NCI-H345 (cell line): ENCODE results near the gene MSN.
"Not testable (repeated sequence)": the region's sequence is repeated elsewhere in the genome, so short reads cannot be mapped to it uniquely, and the experiment has no call there.

Experiments
- DNase-seq: peaks from one replicate; lab custom pipeline; 2025; lab: John Stamatoyannopoulos, UW

MSN gene

DNA sequence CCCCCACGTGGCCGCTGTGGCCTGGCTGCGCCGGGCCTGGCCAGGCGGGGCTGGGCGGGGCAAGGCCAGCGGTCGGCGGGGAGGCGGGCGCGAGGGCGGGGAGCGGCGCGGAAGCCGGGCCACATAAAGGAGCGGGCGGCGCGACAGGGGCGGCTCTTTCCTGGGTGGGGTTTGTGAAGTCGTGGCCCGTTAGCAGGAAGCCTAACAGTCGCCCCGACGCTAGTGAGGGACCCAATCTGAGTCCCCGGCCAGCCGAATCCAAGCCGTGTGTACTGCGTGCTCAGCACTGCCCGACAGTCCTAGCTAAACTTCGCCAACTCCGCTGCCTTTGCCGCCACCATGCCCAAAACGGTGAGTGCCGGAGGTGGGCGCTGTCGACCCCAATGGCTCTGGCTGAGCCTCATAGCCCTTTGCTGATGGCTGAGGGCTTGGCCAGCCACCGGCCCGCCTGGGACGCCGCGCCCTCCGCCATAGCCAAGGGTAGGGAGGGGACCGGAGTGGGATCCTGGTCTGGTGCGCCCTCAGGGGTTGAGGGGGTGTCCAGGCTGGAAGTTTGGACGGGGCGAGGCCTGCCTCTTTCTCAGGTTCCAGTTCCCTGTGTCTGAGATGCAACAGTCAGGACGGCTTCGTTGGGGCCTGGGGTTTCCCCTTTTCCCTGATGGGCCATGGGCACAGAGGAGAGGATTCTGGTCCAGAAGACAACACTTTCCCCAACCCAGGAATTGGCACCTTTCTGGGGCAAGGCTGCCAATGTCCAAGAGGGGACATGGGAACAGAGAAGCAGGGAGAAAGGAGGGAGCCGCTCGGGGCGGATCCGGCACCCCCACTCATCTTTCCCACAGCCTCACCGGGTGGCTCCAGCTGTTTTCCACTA is at the start of gene MSN:
MSN (plus strand) TSS at position 152 of the 874 bp plus-strand sequence; CDS start at position 340, 188 bp downstream.
- no peak for DNase-seq

DNA sequence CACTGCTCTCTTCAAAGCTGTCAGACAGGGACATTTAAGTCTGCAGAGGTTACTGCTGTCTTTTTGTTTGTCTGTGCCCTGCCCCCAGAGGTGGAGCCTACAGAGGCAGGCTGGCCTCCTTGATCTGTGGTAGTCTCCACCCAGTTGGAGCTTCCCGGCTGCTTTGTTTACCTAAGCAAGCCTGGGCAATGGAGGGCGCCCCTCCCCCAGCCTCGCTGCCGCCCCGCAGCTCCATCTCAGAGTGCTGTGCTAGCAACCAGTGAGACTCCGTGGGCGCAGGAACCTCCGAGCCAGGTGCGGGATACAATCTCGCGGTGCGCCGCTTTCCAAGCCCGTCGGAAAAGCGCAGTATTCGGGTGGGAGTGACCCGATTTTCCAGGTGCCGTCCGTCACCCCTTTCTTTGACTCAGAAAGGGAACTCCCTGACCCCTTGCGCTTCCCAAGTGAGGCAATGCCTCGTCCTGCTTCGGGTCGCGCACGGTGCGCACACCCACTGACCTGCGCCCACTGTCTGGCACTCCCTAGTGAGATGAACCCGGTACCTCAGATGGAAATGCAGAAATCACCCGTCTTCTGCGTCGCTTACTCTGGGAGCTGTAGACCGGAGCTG is 47.3 kb upstream of the MSN start:
- not testable (repeated sequence) for DNase-seq

DNA sequence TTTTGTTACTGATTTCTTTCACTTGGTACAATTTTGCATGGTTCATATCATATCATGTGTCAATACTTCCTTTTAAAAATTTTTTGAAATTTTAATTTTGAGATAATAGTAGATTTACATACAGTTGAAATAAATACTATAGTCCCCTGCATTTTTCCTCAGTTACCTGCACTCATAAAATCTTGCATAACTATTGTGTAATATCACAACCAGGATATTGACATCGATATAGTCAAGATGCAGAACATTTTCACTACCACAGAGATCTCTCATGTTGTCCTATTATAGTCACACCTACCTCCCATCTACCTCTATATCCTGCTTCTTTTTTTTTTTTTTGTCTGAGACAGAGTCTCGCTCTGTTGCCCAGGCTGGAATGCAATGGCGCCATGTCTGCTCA is 36.7 kb upstream of the MSN start:
- DNase-seq: no peak

DNA sequence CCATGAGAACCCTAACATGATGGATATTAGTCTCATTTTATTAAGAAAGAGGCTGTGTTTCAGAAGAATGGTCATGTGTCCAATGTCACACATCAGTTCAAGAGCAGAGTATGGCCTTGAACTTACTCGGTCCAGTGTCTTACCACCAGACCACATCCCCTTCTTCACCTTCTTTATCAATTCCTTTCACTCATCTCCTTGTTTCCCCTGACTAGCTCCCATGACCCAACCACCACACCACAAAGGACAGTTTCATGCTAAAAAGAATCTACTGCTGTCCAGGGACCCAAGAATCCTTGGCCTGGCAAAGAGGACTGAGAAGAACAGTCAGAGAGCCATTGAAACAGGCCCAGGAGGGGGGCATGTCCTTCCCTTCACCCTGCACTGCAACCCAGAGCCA is 33.6 kb upstream of the MSN start:
- DNase-seq: no peak

DNA sequence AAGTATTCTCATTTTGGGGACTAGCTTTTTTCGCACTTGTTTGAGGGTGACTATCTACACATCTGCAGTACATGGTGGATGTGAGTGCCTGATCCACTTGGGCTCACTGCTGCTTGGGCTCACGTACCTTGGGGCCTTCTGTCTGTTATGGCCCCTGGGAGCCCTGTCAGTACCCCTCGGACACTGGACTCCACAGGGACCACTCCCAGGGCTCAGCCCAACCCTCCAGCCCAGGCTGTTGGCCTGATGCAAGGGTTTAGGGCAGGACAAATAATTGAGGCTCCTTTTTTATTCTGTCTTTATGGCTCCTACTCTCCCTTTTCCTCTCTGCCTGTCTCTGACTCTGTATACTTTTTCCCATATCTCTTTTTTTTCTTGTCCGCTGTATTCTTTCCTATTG is 32.7 kb upstream of the MSN start:
- DNase-seq: no peak

DNA sequence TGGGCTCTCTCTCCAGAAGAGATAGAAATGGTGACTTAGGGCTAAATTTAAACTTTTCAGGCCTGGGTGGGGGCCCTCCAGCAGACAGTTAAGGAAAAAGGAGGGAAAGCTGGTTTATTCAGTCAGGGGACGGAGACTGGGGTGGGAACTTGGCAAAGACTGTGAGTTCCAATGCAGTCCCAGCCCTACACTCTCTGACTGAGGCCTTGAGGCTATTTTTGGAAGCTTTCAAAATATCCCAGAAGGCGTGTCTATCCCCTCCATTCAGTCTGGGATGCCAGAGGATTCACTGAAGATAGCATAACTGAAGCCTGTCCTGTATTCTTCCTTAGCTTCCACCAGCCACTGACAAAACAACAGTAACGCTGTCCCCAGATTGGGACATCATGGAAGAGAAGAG is 32.1 kb upstream of the MSN start:
- DNase-seq: no peak

DNA sequence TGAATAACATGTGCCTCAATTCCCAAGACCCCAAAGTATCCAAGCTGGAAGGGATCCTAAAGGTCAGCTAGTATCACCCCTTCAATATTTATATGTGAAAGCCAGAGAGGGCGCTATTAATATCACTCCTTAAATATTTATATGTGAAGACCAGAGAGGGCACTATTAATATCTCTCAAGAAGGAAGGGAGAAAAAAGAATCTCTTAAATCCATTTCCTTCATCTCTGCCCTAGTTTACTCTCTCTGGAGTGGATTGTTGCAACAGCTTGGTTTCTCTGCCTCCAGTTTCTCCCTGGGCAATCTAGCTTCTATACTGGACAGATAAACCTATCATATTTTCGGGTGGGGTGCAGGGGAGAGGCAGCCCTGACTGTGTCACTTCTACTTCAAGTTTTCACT is 31.6 kb upstream of the MSN start:
- no peak for DNase-seq

DNA sequence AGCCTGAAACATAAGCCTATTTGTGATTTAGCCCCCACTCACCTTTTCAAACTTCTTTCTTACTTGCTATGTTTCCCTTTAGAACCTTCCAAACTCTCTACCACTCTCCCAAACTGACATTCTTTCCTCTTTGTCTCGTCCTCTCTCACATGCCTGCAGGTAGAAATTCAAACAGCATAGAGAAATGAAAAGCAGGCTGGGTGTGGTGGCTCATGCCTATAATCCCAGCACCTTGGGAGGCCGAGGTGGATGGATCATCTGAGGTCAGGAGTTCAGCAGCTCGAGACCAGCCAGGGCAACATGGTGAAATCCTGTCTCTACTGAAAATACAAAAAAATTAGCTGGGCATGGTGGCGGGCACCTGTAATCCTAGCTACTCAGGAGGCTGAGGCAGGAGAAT is 31.2 kb upstream of the MSN start:
- DNase-seq: not testable (repeated sequence)

DNA sequence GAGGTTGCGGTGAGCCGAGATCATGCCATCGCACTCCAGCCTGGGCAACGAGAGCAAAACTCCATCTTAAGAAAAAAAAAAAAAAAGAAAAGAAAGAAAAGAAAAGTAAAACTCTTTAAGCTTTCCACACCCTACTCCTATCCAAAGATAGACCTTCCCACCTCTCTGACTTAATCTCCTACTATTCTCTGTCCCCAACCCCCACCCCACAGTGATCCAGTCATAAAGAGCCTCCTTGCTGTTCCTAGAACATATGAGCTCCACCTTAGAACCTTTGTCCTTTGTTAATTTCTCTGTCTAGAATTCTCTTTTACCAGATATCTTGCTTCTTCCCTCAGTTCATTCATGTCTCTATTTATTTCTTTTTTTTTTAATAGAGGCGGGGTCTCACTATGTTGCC is 30.1 kb upstream of the MSN start:
- DNase-seq: no peak

DNA sequence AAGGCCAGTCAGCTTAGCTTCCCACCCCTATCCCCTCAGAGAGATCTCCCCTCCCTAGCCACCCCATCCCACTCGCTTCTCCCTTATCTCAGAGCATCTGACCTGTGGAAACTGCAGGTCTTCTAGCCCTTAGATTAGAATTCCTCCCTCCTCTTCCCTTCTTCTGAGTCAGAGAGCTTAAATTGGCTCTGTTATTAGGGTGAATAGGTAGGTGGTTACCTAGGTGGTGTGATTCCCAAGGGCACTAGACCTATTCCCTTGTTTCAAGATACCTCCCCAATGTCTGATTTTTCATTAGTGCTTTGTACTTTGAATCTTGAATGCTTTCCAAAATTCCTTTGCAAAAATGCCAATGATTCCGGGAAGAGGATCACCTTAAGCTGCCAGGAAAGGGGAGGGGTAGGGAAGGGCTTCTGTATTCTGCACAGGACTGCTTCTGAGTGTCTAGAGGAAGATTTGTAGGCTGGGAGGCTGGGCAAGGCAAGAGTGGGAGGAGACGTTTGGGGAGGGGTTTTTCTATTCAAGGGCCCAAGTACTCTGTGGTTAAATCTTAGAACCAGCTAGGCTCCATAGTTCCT is 24.5 kb upstream of the MSN start:
- DNase-seq: no peak

DNA sequence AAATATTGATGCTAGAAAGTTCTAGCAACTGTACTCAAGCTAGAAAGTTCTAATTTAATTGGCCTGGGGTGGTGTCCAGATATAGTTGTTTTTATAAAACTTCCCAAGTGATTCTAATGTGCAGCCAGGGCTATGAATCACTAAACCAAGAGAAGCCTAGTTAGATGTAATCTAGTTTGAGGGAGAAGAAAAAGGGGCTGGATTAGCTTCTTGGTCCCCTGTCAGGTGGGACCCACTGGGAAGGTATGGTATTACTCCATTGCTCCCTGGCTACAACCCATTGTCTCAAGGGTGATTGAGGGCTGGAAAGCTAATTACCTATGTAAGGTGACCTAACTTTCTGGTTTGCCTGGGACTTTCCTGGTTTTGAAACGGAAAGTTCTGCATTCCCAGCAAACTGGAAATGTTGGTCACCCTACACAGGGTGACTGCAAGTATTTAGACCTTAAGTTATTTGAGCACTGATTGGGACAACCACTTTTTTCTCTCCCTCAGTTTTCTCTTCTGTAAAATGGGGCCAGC is 23.9 kb upstream of the MSN start:
- DNase-seq: no peak

DNA sequence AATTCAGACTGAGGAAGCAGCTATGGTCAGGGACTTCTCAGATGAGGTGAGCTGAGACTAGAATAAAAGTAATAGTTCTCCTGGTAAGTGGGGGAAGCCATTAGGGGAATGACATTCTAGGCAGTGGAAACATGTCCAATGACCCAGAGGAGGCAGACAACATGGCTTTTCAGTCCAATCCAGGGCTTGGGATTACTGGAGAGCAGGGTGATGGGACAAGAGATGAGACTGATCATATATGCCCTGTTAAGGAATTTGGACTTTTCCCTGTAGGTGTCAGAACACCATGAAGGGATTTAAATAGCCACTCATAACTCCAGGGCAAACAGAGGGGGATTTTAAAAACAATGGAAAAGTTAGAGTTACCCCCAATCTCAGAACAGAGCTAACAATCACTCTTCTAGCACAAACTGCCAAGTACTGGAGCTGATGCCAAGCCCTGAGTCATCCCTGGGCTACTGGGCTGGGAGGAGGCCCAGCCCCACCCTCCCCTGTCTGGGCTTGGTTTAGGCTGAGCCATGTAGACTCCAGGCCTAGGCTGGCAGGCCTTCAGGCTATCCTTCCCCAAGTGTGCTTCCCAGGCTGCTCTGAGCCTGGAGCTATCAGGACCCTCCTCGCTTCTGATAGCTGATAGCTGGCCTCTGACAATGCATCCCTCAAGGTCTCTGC is 22.7 kb upstream of the MSN start:
- no peak for DNase-seq

DNA sequence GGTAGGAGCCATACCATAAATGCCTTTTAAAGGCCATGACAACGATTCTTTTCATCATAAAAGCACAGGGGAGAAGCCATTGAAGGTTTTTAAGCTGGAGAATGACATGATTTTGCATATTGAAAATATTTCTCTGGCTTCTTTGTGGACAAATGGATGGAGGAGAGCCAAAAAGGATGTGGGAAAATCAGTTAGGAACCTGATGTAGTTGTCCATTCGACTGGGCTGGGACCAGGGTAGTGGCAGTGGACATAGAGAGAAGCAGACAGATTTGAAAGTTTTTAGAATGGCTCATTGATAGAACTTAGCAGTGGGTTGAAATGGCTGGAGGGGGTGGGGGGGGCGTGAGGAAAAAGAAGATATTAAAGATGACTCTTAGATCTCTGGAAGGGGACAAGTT is 19.7 kb upstream of the MSN start:
- no peak for DNase-seq

DNA sequence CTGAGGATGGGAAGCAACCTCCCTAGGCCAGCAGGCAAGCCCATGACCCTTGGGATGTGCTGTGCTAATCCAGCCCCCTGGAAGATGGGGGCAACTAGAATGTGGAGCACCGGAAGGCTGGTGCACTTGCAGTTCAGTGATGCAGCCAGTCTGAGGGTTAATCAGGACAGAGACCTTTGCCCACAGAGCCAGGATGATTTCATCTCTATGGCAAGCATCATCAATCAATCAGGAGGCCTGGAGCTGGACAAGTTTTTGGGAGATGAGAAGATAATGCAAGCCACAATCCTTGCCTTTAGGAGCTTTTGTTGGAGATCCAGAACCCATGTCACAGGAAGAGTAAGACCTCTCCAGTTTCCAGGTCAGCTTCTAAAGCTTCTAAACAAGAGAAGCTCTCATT is 15.4 kb upstream of the MSN start:
- DNase-seq: no peak

DNA sequence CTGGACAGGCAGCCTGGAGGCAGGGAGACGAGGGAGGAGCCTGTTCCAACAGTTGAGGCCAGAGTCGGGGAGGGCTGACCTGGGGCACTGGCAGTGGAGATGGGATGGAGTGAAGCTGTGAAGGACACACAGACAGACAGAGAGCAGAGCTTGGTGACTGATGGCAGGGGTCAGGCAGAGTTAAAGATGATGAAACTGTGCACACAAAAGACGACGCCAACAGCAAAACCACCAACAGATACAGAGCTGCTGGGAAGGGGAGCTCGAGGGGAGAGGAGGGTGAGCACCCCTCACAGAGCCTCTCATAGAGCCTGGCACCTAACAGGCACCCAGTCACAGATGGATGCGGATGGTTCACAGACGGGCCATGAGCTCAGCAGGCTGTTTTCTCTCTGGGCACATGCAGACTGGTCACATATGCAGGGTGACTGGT is 10.4 kb upstream of the MSN start:
- DNase-seq: not testable (repeated sequence)

DNA sequence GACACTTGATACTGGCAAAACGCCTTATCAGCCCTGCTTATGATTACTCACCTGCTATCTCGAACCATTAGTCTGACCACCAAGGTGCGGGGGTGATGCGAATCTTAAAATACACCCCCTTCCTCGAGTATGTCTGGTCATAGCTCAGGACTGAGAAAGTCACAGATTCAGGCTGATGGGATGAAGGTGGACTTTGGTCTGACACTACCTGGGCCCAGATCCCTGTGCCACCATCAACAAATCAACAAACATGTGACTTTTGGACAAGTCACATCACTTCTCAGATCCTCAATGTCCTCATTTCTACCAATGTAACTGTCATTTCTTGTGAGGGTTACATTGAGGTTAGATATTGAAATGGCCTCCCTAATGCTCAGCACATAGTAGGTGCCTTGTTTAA is 9.8 kb upstream of the MSN start:
- DNase-seq: no peak

DNA sequence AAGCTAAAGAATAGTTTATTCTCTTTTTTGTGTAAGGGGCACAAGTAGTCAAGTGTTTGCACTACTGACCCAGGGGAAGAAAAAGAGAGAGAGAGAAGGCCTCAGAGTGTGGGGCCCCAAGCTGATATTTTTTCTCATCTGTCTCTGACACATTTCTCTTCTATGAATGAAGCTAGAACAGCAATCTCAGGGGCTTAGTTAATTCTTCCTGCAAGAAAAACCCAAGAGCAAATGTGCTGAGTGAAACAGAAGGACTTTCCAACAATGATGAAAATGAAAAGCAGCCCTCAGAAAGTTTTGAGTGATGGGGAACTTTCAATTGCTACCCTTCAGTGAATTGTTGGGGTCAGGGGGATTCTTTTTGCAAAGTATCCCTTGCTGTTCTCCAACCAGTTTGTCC is 9.2 kb upstream of the MSN start:
- DNase-seq: no peak

DNA sequence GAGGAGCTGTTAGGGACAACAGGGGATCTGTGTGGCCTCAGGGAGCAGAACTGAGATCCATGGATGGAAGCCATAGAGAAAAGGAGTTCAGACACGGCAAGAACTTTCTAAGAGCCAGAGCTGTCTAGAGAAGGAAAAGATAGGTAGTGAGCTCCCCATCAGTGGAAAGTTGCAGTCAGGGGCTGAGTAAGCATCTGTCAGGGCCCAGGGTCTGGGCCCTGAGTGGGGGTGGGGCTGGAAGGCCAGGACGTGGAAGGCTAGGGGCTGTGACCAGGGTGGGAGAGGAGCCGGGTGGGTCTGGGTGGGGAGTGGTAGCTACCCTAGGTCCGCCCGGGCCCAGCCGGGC is 324 bp upstream of the MSN start:
- DNase-seq: no peak

DNA sequence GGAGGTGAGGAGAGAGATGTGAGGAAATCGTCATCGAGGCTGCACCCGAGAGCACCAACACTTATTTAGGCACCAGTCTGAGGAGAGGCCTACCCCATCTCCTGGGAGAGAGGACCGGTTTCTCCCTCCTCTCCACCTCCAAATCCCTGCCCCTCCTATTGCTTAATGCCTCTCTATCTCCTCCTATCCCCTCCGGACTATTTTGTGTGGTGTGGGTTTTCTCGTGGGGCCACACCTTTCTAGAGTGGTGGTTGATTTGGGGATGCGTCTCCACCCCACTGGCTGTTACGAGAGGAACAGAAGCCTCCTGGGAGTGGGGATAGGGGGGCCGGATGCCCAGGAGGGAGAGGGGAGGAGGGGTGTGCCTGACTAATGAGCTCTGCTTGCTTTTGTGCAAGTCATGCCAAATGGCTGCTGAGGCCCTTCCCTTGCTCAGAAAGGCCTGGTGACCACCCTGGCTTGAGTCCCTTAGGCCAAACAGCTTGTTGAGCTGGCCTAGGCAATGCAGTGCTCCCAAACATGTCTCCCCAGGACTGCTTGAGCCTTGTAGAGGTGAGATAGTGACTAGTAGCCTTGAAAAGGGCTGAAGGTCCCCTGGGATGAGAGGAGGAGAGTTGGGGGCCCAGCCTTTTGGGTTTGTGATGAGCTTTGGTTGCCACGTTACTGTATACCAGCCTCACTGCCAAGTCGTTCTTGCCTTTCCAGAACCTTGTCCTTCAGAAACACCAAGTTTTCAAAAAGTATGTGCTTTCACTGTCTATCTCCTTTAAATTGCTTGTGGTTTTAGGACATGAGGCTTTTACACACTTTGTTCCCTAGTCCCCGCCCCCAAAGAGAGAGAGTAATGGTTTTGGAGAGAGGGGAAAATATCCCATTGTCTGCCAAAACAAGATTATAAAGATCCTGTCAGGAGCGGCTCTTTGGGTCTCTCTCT is 1.2 kb downstream of the MSN start:
- no peak for DNase-seq

DNA sequence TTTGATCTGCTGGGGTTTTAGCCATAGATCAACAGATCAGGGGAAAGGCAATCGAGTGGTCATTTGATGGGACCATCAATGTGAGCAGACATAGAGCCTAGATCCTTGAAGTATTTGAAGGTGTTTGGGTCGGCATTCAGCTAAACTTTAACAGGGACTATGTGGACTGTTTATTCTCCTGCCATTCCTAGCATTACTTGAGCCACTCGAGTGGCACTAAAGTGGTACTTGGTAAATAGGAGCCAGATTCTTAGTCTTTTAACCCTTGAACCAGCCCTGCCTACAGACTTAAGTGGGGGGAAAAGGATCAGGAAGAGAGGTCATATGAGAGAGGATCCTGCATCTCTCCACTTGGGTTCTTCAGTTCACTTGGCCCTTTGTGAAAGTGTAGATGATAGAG is 3.8 kb downstream of the MSN start:
- no peak for DNase-seq

DNA sequence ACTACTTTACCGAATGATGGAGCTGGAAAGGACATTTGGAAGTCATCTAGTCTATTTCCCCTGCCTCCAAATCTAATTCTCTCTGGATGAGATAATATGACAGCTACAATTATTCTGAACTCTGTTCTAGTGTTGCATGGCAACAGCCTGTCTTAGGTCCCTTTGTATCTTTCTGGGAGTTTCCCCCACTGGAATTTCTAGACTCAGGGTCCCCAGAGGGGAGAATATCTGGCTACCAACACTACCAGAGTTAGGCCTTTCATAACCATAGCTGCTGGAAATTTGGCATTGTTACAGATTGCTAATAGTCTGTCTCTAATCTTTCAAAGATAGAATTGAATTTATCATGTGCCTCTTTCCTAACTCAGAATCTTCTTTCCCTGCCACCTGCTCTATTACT is 4.5 kb downstream of the MSN start:
- no peak for DNase-seq

DNA sequence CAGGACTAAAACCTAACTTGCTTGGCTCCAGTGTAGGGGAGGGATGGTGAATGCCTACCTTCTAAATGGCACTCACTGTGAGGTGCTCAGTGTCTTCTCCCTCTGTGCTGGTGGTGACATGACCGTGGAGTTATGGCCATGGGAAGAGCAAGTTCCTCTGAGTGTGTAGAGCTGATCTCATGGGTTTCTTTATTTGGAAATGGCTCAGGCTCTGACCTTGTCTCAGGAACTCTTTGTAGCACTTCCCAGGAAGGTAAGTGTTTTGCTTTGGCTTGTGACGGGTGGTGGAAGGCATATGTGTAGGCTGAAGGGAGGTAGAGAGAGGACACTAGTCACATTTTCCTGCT is 6.4 kb downstream of the MSN start:
- no peak for DNase-seq
